LNCAP (cell line): ENCODE data around the gene KIF22.

Source experiments
- TF ChIP-seq, protein P1 (sequence below): fragments of 450-650 bp; IDR thresholded peaks from 2 replicates; pipeline ENCODE4 v1.5.1; 2017; ENCODE audit warnings: mild to moderate bottlenecking

KIF22 gene

DNA sequence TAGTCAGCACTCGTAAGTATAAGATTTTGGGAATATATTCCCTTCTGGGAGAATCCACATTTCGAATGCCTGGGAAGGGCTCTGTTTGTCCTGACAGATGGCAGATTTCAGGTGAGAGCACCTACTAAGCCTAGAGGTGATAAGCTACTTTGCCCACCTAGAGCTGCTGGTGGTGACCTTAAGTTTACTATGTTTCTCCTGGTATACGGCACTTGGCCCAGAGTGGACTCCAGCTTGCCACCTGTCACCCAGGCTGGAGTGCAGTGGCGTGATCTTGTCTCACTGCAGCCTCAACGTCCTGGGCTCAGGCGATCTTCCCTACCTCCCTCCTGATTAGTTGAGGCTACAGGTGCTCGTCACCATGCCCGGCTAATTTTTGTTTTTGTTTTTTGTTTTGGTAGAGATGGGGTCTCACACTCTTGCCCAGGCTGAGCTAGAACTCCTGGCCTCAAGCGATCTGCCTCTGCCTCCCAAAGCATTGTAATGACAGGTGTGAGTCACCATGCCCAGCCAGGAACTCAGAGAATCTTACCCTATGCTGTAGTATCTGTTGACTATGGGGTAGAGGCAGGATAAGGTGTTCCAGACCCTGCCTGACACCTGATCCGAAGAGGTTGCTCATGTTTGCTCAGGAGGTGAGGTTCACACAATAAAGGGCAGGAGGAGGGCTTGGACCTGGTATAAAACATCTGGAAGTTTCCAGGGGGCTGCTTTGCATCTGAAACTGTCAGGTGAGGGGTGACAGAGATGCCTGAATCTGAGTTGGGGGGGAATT is 12.8 kb upstream of the KIF22 start, which contains the start of gene ZG16:
Gene ZG16 (plus strand): TSS at position 681 of the 775 bp plus-strand sequence. CDS start 1,011 bp downstream, outside the sequence.
- TF ChIP-seq, protein P1, sequence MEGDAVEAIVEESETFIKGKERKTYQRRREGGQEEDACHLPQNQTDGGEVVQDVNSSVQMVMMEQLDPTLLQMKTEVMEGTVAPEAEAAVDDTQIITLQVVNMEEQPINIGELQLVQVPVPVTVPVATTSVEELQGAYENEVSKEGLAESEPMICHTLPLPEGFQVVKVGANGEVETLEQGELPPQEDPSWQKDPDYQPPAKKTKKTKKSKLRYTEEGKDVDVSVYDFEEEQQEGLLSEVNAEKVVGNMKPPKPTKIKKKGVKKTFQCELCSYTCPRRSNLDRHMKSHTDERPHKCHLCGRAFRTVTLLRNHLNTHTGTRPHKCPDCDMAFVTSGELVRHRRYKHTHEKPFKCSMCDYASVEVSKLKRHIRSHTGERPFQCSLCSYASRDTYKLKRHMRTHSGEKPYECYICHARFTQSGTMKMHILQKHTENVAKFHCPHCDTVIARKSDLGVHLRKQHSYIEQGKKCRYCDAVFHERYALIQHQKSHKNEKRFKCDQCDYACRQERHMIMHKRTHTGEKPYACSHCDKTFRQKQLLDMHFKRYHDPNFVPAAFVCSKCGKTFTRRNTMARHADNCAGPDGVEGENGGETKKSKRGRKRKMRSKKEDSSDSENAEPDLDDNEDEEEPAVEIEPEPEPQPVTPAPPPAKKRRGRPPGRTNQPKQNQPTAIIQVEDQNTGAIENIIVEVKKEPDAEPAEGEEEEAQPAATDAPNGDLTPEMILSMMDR = no peak

DNA sequence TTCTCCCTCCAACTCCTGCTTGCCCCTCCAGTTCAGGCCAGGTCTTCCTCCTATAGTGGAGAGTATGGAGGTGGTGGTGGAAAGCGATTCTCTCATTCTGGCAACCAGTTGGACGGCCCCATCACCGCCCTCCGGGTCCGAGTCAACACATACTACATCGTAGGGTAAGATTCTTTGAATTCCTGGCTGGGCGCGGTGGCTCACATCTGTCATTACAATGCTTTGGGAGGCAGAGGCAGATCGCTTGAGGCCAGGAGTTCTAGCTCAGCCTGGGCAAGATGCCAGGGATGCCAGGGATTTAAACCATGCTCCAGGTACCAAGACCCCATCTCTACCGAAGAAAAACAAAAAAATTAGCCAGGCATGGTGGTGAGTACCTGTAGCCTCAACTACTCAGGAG is 11.1 kb upstream of the KIF22 start:
- TF ChIP-seq, protein P1 = no peak

DNA sequence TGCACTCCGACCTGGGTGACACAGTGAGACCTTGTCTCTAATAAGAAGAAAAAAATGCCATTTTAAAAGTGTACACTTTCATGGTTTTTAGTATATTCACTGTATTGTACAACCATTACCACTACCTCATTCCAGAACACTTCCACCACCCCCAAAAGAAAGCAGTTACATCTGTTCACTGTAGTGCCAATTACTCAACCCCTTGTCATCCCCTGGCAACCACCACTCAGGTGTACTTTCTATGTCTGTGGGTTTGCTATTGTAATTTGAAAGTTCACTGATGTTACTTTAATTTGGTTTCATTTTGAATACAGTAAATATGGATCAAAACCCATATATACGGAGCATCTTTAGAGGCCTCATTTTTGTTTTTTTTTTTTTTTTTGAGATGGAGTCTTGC is 6.4 kb upstream of the KIF22 start:
- TF ChIP-seq, protein P1 = no peak

DNA sequence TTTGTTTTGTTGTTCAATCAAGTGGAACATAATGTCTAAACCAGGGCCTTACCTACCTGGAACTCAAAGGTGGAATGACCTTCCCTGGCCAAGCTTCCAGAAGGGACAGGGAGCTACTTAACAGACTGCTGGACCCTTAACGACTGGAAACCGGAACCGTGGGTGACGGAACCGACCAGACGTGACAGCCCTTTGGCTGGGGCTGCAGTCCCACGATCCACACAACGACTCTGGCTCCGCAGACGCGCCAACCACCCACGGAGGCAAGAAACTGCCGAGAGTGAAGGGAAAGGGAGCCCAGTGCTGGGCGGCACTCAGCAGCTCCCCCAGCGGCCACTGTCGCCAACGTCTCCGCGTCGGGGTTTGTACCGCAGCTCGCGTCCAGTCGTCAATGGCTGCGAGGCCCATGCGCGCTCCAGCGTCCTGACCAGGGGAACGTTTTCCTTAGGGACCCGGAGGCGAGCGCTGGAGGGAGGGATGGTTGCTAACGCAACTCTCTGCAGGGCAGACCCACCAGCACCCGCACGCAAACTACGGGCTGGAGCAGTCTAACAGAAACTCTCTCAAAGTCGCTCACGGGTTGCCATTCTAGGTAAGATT is 5.5 kb upstream of the KIF22 start:
- TF ChIP-seq, protein P1 = no peak

DNA sequence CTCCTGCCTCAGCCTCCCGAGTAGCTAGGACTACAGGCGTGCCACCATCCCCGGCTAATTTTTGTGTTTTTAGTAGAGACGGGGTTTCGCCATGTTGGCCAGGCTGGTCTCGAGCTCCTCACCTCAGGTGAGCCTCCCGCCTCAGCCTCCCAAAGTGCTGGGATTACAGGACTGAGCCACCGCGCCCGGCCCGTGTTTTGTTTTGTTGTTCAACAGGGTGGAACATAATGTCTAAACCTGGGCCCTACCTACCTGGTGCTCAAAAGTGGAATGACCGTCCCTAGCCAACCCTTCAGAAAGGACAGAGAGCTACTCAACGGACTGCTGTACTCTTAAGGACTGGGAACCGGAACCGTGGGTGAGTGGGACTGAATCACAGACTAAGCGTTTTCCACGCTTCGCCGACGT is 772 bp upstream of the KIF22 start:
- TF ChIP-seq, protein P1 = no peak

DNA sequence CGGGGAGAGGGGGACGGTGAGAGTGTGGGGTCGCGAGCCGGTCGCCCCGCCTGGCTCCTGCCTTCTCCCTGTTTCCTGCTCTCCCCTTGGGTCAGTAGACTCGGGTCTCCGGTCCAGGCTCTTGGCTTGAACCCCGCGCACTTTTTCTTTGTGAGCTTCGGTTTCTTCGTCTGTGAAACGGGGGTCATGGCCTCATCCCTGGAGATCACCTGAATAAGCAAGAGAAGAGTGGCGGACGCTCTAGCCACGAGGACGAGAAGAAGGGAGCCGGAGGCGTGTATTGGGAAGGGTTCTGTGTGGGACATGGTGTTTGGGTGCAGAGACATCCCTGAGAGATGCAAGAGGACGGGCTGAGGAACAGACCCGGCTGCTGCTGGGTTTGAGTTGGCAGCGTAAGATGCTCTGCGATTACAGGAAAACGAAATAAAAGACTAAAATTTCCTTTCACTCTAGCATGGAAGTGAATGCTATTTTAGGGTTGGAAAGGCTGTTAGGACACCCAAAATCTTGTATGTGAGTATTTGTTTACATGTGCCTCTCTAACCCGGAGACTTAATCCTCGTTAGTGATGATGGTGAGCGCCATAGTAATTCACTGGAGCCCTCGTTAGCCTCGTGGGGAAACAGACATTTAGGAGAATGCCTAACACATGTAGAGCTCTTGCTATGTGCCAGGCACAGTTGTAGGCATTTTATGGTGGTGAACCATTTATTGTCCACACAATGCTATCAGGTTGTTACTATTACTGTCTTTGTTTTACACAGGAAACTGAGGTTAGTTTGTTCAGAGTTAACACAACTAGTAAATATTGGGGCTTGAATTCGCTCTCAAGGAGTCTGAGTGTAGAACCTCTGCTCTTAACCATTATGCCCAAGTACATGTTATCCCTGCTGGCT is 646 bp downstream of the KIF22 start:
- TF ChIP-seq, protein P1 = no peak
